Left ventricle myocardium inferior (tissue), 1 donor: ENCODE data around the gene KDM2A. TPM values are rescaled to one million over a fixed set of nuclear protein-coding genes. Genes with fewer than 3 reads are reported as not detected.

ENCODE experiments used
- DNase-seq: peaks from one replicate; pipeline ENCODE4 v3.0.0-alpha.2; 2020
- H3K27ac ChIP-seq: fragments of 200-600 bp; replicated peaks from 2 replicates; pipeline ENCODE4 v1.8.0; 2021
- H3K27me3 ChIP-seq: fragments of 200-600 bp; 2 replicates; pipeline ENCODE4 v1.8.0; 2021; ENCODE audit warnings: low read depth
- H3K36me3 ChIP-seq: fragments of 200-600 bp; 2 replicates; pipeline ENCODE4 v1.8.0; 2021
- H3K4me1 ChIP-seq: fragments of 200-600 bp; 2 replicates; pipeline ENCODE4 v1.8.0; 2021
- H3K4me3 ChIP-seq: fragments of 200-600 bp; 2 replicates; pipeline ENCODE4 v1.8.0; 2021; ENCODE audit warnings: mild to moderate bottlenecking, moderate library complexity
- H3K9me3 ChIP-seq: fragments of 200-600 bp; replicated peaks from 2 replicates; pipeline ENCODE4 v1.8.0; 2021
- CTCF ChIP-seq: fragments of 200-600 bp; IDR thresholded peaks from 2 replicates; pipeline ENCODE4 v1.8.0; 2021; ENCODE audit warnings: antibody characterized with exemption, mild to moderate bottlenecking, borderline replicate concordance
- intact Hi-C: fragments of 100-400 bp; cut with micrococcal nuclease; formaldehyde crosslinking; loops from one replicate; pipeline ENCODE4 v1.11.0; 2022
- total RNA-seq: library from RNA; stranded (reverse); fragmentation: NEBNext Ultra II Directional; extraction: Animal tissue kit (Norgen Biotek cat#: 25700); gene quantifications from one replicate; pipeline ENCODE4 v1.2.1, GENCODE V29; 2021
- donor health status: DM: no; HTN: yes; CAD: no; lungs with severe emphysema.

KDM2A gene
- total RNA-seq, 1 donor from 2014 or later, result 37.6 TPM

DNA sequence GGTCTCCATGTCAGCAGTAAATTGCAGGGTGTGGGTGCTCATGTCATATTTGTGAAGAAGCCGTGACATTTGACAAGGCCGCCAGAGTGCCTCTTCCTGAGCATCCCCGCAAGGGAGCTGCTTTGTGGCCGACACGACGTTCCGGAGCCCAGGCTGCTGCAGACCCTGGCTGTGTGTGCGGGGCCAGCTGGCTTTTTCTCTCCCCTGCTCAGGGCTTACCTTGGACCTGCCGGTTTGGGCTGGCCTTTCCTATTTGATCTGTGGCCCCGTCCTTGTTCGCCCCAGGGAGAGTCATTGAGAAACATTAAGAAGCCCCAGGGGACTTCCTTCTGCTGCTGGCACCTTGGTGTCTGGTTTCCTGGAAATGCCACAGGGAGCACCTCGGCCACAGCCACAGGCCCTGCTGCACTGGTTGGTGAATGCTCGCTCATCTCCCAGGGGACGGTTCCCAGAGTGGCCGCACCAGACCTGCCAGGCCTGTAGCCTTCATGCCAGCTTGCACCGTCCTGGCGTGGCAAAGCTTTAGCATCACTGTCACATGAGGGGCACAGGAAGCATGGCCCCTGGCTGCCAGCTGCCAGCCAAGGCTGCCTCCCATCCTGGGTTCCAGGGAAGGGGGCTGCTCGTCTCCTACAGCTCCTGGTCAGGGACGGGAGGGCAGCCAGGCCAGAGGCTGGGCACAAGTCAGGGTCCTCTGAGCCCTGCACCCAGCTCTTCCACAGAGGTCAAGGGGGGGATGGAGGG, 152.7 kb downstream of the KDM2A start:
- no peak for TF ChIP-seq CTCF
- Histone ChIP-seq H3K4me1 (peaks cover 100% of the 10 kb centered on the region), H3K27ac (peak overlapping the region; percentile 94), H3K9me3 (no peaks in the 10 kb centered on the region), H3K4me3 (peak overlapping the region; percentile 98), H3K36me3 (peaks cover 6% of the 10 kb centered on the region), H3K27me3 (no peaks in the 10 kb centered on the region)
- no peak for DNase-seq
- intact Hi-C loops, result no loop called here

- peaks cover 100% of the 10 kb centered on the region for H3K4me1 ChIP-seq
- peaks cover 6% of the 10 kb centered on the region for H3K36me3 ChIP-seq
- H3K9me3 ChIP-seq, result no peaks in the 10 kb centered on the region
- peak overlapping the region; percentile 98 for H3K4me3 ChIP-seq
- intact Hi-C loops, result no loop called here
- H3K27ac ChIP-seq, result peak overlapping the region; percentile 94
- no peak for DNase-seq
- TF ChIP-seq CTCF, result no peak
- no peaks in the 10 kb centered on the region for H3K27me3 ChIP-seq
Observed at GRCh38 chr11:67272327-67273259, 153.5 kb downstream of the KDM2A start.

DNA sequence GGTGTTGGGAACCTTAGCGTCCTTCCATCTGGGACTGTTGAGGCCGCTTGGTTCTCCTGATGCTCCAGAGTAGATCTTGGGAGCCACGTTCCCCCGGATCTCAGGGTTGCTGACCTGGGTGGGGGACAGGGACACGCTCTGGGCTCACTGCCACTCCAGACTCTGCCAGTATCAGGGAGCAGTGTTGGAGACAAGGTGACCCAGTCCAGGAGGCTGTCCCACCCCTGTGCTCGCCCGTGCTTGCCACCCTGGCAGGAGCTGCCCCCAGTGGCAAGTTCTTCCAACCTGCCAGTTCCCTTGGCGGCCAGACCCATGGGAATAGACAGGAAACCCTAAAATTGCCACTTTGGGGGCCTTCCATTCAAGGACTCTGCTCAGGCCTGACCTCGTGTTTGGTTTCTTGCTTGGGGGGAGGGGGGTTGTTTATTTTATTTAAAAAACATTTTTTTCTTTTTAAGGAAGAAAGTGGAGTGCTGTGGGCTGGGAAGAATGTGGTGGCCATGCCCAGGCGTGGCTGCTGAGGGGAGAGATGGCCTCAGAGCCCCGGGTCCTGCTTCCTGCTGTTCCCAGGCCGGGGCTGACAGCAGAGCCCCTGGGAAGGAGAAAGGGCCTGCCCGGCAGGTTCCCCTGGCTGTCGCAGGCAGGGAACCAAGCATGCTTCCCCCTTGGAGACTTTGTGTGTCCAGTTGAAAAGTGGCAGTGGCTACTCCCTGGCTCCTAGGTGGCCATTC, 154.4 kb downstream of the KDM2A start:
- intact Hi-C loops, result no loop called here
- peaks cover 100% of the 10 kb centered on the region for H3K4me1 ChIP-seq
- H3K9me3 ChIP-seq, result no peaks in the 10 kb centered on the region
- DNase-seq, result no peak
- H3K27me3 ChIP-seq, result no peaks in the 10 kb centered on the region
- H3K4me3 ChIP-seq, result peak overlapping the region; percentile 22
- H3K36me3 ChIP-seq, result peaks cover 8% of the 10 kb centered on the region
- peak; percentile 24 for TF ChIP-seq CTCF
- H3K27ac ChIP-seq, result peak overlapping the region; percentile 94

DNA sequence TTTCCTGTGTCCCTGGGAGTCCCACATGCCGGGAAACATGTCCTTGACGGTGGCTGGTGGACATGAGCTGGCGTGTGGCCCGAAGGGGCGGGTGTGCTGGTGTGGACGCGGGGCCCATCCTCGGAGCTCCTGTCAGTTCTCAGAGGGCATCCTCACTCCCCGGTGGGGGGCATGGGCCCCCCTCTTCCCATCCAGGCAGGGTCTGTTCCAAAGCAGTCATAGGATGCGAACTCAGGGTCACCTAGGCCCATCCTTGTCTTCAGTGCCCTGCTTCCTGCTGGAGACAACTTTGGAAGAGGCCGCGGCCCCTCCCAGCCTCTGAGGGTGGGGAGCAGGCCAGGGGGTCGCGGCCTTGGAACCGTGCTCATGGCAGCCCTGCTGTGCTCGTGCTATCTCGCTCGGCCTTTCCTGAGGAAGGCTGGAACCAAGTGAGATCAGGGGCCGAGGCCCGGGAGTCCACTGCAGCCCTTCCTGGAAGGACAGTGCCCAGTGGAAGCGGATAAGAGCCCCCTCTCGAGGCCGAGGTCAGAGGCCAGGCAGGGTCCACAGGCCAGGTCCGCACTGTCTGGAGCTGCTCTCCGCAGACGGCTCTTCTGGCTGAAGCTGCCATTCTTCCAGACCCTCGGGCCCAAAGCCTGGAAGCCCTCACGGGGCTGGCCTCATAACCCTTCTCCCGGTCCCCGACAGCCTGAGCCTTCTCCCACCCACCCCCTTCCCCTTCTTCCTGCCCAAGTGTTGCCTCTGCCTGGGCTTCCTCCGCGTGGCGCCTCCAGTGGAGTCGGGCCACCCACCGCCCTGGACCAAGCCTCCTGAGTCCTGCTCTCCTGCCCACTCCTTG, 155.9 kb downstream of the KDM2A start:
- peak; percentile 75 for DNase-seq
- H3K9me3 ChIP-seq, result no peaks in the 10 kb centered on the region
- H3K4me1 ChIP-seq, result peaks cover 100% of the 10 kb centered on the region
- intact Hi-C loops, result no loop called here
- H3K4me3 ChIP-seq, result peak overlapping the region; percentile 38
- no peaks in the 10 kb centered on the region for H3K27me3 ChIP-seq
- TF ChIP-seq CTCF, result no peak
- H3K36me3 ChIP-seq, result peaks cover 18% of the 10 kb centered on the region
- H3K27ac ChIP-seq, result peak overlapping the region; percentile 94
